HS-5 (cell line): Measurements from ENCODE around the gene ZNF394.

Source experiments
- DNase-seq: peaks from one replicate; pipeline ENCODE4 v3.0.0-alpha.2; 2012; ENCODE audit warnings: low read depth

ZNF394 gene

GRCh38 chr7:99449326-99449725 is 50.8 kb downstream of the ZNF394 start:
- DNase-seq, result no peak

- no peak for DNase-seq
Measured at GRCh38 chr7:99448855-99449254, 51.2 kb downstream of the ZNF394 start.

DNA sequence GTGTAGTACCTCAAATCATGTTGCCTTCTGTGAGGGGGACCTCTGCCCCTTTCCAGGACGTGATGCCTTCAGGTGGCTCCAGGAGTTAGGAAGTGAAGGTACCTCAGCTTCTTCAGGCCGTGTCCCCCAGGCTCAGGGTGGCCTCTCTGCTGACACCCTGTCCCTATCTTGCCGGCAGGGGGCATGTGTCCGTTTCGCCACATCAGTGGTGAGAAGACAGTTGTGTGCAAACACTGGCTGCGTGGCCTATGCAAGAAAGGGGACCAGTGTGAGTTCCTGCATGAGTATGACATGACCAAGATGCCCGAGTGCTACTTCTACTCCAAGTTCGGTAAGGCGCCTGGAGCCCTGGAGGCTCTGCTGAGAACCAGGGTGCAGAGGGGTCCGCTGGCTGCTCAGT is 52.1 kb downstream of the ZNF394 start:
- DNase-seq, result no peak

DNA sequence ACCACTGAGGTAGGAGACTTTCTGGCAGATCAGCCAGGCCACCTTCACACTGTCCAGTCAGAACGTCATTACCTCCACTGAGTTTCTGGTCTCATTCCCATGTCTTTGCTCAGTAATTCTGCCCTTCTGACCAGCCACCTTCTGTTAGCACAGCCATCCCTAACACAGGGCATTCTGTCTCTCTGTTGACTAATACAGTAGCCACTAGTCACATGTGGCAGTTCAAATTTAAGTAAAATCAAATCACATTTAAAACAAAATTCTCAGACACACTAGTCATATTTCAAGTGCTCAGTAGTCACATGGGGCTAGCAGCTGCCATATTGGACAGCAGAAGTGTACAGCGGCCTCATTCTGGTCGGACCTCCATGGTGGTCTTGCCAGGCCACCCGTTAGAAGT is 54.0 kb downstream of the ZNF394 start:
- no peak for DNase-seq
